Type B pancreatic cell (in vitro differentiated cells): ENCODE data around the gene BRD7. TPM values are rescaled to one million over a fixed set of nuclear protein-coding genes. Genes with fewer than 3 reads are reported as not detected.

Experiments
- DNase-seq: peaks from one replicate; pipeline ENCODE4 v3.0.0; 2021; ENCODE audit warnings: mixed read lengths; ENCODE audit not compliant: unreplicated experiment; ENCODE audit errors: extremely low spot score
- H3K27ac Mint-ChIP-seq: 2 replicates; pipeline ENCODE4 v1.8.0; 2021; ENCODE audit warnings: mild to moderate bottlenecking, mixed read lengths
- H3K27me3 Mint-ChIP-seq: 2 replicates; pipeline ENCODE4 v1.8.0; 2021; ENCODE audit warnings: mixed read lengths
- H3K36me3 Mint-ChIP-seq: 2 replicates; pipeline ENCODE4 v1.8.0; 2021; ENCODE audit warnings: mixed read lengths
- H3K4me1 Mint-ChIP-seq: one replicate; pipeline ENCODE4 v1.8.0; 2021; ENCODE audit warnings: mixed read lengths; ENCODE audit not compliant: unreplicated experiment
- H3K4me3 Mint-ChIP-seq: 2 replicates; pipeline ENCODE4 v1.8.0; 2021; ENCODE audit warnings: mild to moderate bottlenecking, mixed read lengths
- H3K9me3 Mint-ChIP-seq: 2 replicates; pipeline ENCODE4 v1.8.0; 2021; ENCODE audit warnings: mixed read lengths
- CTCF ChIP-seq: fragments of 200-600 bp; sonication (generic); conservative IDR thresholded peaks from 2 replicates; pipeline ENCODE4 v1.5.0; 2021; ENCODE audit warnings: antibody characterized with exemption, mild to moderate bottlenecking
- total RNA-seq: library from RNA; stranded (reverse); gene quantifications from 2 replicates; pipeline ENCODE4 v1.2.1, GENCODE V29; 2021; ENCODE audit warnings: low replicate concordance

The BRD7 gene
- total RNA-seq, 1 donor from 2014 or later: 98.2 TPM

- H3K27ac Mint-ChIP-seq: peak overlapping the region; percentile 58
- peak; percentile 48 for DNase-seq
- H3K9me3 Mint-ChIP-seq: no peaks in the 10 kb centered on the region
- no peaks in the 10 kb centered on the region for H3K27me3 Mint-ChIP-seq
- no peak for TF ChIP-seq CTCF
- no peak overlapping the region for H3K4me3 Mint-ChIP-seq
- peaks cover 6% of the 10 kb centered on the region for H3K4me1 Mint-ChIP-seq
- H3K36me3 Mint-ChIP-seq: no peaks in the 10 kb centered on the region
These were observed 66.2 kb downstream of the BRD7 start for GRCh38 chr16:50302472-50303005.

GRCh38 chr16:50301626-50302471 is 66.9 kb downstream of the BRD7 start:
- H3K27ac Mint-ChIP-seq: peak overlapping the region; percentile 58
- TF ChIP-seq CTCF: no peak
- peak; percentile 53 for DNase-seq
- H3K27me3 Mint-ChIP-seq: no peaks in the 10 kb centered on the region
- no peak overlapping the region for H3K4me3 Mint-ChIP-seq
- H3K36me3 Mint-ChIP-seq: no peaks in the 10 kb centered on the region
- no peaks in the 10 kb centered on the region for H3K9me3 Mint-ChIP-seq
- H3K4me1 Mint-ChIP-seq: peaks cover 6% of the 10 kb centered on the region

GRCh38 chr16:50300942-50301625 is 67.7 kb downstream of the BRD7 start:
- no peak overlapping the region for H3K27ac Mint-ChIP-seq
- H3K4me3 Mint-ChIP-seq: no peak overlapping the region
- no peaks in the 10 kb centered on the region for H3K27me3 Mint-ChIP-seq
- TF ChIP-seq CTCF: no peak
- no peaks in the 10 kb centered on the region for H3K9me3 Mint-ChIP-seq
- peaks cover 6% of the 10 kb centered on the region for H3K4me1 Mint-ChIP-seq
- no peak for DNase-seq
- H3K36me3 Mint-ChIP-seq: no peaks in the 10 kb centered on the region

- no peaks in the 10 kb centered on the region for H3K36me3 Mint-ChIP-seq
- no peak for DNase-seq
- TF ChIP-seq CTCF: no peak
- H3K27ac Mint-ChIP-seq: no peak overlapping the region
- peaks cover 6% of the 10 kb centered on the region for H3K4me1 Mint-ChIP-seq
- no peak overlapping the region for H3K4me3 Mint-ChIP-seq
- H3K9me3 Mint-ChIP-seq: no peaks in the 10 kb centered on the region
- H3K27me3 Mint-ChIP-seq: no peaks in the 10 kb centered on the region
These were observed 69.2 kb downstream of the BRD7 start for GRCh38 chr16:50299508-50300105.

- no peak for DNase-seq
- TF ChIP-seq CTCF: no peak
- no peaks in the 10 kb centered on the region for H3K9me3 Mint-ChIP-seq
- peaks cover 6% of the 10 kb centered on the region for H3K4me1 Mint-ChIP-seq
- no peak overlapping the region for H3K4me3 Mint-ChIP-seq
- no peaks in the 10 kb centered on the region for H3K36me3 Mint-ChIP-seq
- H3K27me3 Mint-ChIP-seq: no peaks in the 10 kb centered on the region
- H3K27ac Mint-ChIP-seq: no peak overlapping the region
These were observed 69.9 kb downstream of the BRD7 start for GRCh38 chr16:50298591-50299507.
